Neutrophil (primary cell): Measurements from ENCODE around the gene VSIG10L2.

Source experiments
- H3K27ac ChIP-seq: fragments of 200-600 bp; sonication (generic); 2 replicates; pipeline ENCODE4 v1.5.1; 2016; ENCODE audit warnings: mild to moderate bottlenecking, moderate library complexity
- H3K27me3 ChIP-seq: fragments of 200-600 bp; sonication (generic); 2 replicates; pipeline ENCODE4 v1.6.0; 2016; ENCODE audit warnings: mild to moderate bottlenecking
- H3K36me3 ChIP-seq: fragments of 200-600 bp; sonication (generic); 2 replicates; pipeline ENCODE4 v1.5.1; 2017
- H3K4me1 ChIP-seq, 2 experiments: fragments of 200-600 bp in 1 of 2; sonication (generic) in 1 of 2; 1 replicate in 1 of 2; 2 replicates in 1 of 2; pipeline versions ENCODE4 v1.5.1 to v1.6.1; 2013 to 2016; ENCODE audit warnings: low read depth in 1 of 2, low read length in 1 of 2, mild to moderate bottlenecking in 1 of 2, moderate library complexity in 1 of 2; ENCODE audit not compliant: control insufficient read depth in 1 of 2, insufficient read depth in 1 of 2
- H3K4me3 ChIP-seq, 2 experiments: fragments of 200-600 bp in 1 of 2; sonication (generic) in 1 of 2; 1 replicate in 1 of 2; 2 replicates in 1 of 2; pipeline ENCODE4 v1.5.1; 2013 to 2016; ENCODE audit warnings: low read depth in 1 of 2, low read length in 1 of 2, mild to moderate bottlenecking in 1 of 2, moderate library complexity in 1 of 2
- H3K9me3 ChIP-seq: fragments of 200-600 bp; sonication (generic); 2 replicates; pipeline ENCODE4 v1.5.1; 2016
- TF ChIP-seq, protein P1 (sequence below): fragments of 200-600 bp; sonication (generic); IDR thresholded peaks from 2 replicates; pipeline ENCODE4 v1.5.1; 2016; ENCODE audit warnings: antibody characterized with exemption

Gene VSIG10L2

DNA sequence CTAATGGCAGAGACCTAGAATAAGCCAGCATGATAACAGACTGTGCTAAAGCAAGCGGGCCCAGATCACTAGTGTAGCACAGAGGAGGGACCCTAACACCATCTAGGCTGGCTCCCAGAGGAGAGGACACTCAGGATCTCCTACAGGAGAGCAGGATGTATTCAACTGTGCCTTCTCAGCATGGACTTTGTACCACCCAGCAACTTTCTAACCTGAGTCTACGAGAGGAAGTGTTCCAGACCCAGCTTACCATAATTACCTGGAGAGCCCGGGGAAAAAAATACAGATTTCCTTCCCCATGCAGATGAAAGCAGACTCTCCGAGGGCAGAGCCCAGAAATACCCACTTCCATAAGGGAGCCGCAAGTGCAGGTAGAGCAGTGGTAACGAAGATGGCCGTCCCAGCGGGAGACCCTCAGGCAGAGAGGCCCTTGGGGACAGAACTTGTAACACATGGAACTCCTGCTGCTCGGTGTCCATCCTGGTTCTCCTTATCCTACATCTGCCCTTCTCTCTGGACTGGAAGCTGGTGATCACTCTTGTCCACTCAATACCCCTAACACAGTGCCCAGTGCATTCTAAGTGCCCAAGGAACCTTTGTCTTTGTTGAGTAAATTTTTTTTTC, 21.3 kb upstream of the VSIG10L2 start:
- TF ChIP-seq, protein P1, sequence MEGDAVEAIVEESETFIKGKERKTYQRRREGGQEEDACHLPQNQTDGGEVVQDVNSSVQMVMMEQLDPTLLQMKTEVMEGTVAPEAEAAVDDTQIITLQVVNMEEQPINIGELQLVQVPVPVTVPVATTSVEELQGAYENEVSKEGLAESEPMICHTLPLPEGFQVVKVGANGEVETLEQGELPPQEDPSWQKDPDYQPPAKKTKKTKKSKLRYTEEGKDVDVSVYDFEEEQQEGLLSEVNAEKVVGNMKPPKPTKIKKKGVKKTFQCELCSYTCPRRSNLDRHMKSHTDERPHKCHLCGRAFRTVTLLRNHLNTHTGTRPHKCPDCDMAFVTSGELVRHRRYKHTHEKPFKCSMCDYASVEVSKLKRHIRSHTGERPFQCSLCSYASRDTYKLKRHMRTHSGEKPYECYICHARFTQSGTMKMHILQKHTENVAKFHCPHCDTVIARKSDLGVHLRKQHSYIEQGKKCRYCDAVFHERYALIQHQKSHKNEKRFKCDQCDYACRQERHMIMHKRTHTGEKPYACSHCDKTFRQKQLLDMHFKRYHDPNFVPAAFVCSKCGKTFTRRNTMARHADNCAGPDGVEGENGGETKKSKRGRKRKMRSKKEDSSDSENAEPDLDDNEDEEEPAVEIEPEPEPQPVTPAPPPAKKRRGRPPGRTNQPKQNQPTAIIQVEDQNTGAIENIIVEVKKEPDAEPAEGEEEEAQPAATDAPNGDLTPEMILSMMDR: no peak
- no peaks in the 10 kb centered on the region for H3K36me3 ChIP-seq
- peaks cover 0 to under 1% of the 10 kb centered on the region in 2 experiments for H3K4me1 ChIP-seq
- H3K9me3 ChIP-seq: no peaks in the 10 kb centered on the region
- H3K27me3 ChIP-seq: peaks cover 9% of the 10 kb centered on the region
- H3K4me3 ChIP-seq: no peak overlapping the region
- H3K27ac ChIP-seq: no peak overlapping the region

- Histone ChIP-seq H3K27ac (no peak overlapping the region), H3K9me3 (no peaks in the 10 kb centered on the region), H3K27me3 (peaks cover 9% of the 10 kb centered on the region), H3K4me1 (peaks cover 0 to 6% of the 10 kb centered on the region in 2 experiments), H3K36me3 (no peaks in the 10 kb centered on the region), H3K4me3 (no peak overlapping the region)
- TF ChIP-seq, protein P1: no peak
Measured at GRCh38 chr11:125925247-125925740, 20.6 kb upstream of the VSIG10L2 start.

DNA sequence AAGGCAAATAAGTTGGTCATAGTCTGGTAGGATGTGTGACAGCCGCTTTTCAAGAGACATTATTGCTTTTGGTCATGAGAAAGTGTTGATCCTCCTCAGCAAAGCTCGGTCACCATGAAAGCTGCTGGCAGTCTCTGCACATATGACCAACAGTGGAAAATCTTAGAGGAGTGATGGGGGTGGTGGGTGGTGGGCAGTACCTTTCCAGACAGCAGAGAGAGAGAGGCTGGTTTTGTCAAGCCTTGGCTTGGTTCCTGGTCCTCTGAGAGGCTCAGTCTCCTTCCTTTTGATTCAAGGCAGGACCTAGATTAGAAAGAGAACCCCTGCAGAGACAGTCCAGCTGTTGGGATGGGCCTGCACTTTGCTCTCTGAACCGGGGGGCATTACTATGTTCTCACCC, 20.0 kb upstream of the VSIG10L2 start:
- Histone ChIP-seq H3K9me3 (no peaks in the 10 kb centered on the region), H3K27me3 (peaks cover 9% of the 10 kb centered on the region), H3K36me3 (no peaks in the 10 kb centered on the region), H3K4me1 (peaks cover 0 to 6% of the 10 kb centered on the region in 2 experiments), H3K4me3 (no peak overlapping the region), H3K27ac (no peak overlapping the region)
- TF ChIP-seq, protein P1: no peak

- no peak overlapping the region for H3K4me3 ChIP-seq
- TF ChIP-seq, protein P1: no peak
- no peaks in the 10 kb centered on the region for H3K9me3 ChIP-seq
- no peaks in the 10 kb centered on the region for H3K36me3 ChIP-seq
- H3K4me1 ChIP-seq: peaks cover 0 to 6% of the 10 kb centered on the region in 2 experiments
- no peak overlapping the region for H3K27ac ChIP-seq
- peaks cover 7% of the 10 kb centered on the region for H3K27me3 ChIP-seq
Measured at GRCh38 chr11:125926682-125927081, 19.2 kb upstream of the VSIG10L2 start.

DNA sequence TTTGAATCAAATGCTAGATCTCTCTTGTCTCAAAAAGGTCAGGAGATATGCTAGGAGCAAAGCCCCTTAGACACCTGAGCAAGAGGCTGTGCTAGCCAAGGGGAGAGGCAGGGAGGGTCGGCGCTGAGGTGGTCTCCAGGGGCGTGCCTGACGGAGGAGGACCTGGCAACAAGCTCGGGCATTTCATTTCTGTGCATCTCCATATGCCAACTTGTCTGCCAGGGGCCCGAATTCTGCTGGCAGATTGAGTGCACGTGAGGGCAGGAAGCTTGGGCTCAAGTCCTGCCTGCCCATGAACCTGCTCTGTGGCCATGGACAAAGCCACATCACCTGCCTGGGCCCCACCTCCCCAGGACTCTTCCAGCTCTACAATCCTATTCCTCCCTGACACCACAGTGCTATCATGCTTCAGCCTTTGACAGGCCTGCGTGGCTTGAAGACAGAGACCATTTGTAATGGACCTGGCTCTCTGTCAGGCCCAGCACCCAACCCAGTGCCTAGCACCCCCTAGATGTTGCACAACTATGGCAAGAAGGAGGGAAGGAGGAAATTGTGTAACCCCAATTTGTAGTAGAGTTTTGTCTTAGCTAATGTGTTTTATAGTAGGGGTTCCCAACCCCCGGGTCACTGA, 16.3 kb upstream of the VSIG10L2 start:
- no peaks in the 10 kb centered on the region for H3K27me3 ChIP-seq
- H3K27ac ChIP-seq: no peak overlapping the region
- TF ChIP-seq, protein P1: no peak
- H3K4me1 ChIP-seq: peaks cover 0 to 6% of the 10 kb centered on the region in 2 experiments
- no peaks in the 10 kb centered on the region for H3K9me3 ChIP-seq
- H3K36me3 ChIP-seq: no peaks in the 10 kb centered on the region
- no peak overlapping the region for H3K4me3 ChIP-seq
